Suppressor macrophage treated with lipopolysaccharide for 4 hours (primary cell): ENCODE measurements around the gene TLL2.
"Not testable (repeated sequence)": the region's sequence is repeated elsewhere in the genome, so short reads cannot be mapped to it uniquely, and the experiment has no call there.

Experiments
- DNase-seq: peaks from one replicate; pipeline ENCODE4 v3.0.0-alpha.2; 2020

The TLL2 gene

DNA sequence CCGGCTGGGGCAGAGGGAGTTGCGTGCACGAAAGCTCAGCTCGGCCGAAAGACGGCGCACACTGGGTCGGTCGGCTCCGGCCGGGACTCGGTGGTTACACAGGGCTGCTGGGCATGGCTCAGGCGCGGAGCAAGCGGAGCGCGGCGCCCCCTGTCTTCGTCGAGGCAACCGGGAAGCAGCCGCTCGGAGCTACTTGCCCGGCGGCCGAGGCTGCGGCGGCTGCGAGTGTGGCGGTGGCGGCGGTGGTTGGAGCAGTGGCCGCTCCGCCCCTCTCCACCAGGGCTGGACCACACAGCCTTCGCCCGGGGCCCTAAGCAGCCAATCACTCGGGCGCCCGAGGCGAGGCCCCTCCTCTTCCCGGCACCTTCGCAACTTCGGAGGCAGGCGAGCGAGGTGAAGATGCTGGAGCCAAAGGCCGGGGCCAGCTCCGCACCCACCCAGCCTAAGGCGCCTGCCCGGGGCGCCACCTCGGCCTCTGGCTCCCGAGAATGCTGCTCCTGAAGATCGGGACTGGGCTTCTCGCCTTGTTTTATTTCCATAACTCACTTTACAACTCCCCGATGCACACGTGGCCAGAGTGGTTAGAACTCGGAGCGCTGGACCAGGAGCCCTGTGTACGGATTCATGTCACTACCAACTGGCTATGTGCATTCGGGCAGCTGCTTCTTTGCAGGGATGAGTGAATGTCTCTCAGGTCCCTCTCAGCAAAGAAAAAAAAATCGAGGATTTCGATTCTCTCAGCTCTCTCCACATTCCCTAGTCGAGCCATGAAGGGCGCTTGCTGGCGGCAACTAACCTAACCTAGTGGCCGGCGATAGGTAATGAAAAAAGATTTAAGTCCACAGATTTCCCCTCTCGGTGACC, at the start of gene TLL2:
Gene TLL2, minus strand, starts transcription at position 229 of the 864 bp plus-strand sequence. CDS start 241 bp downstream, outside the sequence.
- DNase-seq = peak; percentile 84

DNA sequence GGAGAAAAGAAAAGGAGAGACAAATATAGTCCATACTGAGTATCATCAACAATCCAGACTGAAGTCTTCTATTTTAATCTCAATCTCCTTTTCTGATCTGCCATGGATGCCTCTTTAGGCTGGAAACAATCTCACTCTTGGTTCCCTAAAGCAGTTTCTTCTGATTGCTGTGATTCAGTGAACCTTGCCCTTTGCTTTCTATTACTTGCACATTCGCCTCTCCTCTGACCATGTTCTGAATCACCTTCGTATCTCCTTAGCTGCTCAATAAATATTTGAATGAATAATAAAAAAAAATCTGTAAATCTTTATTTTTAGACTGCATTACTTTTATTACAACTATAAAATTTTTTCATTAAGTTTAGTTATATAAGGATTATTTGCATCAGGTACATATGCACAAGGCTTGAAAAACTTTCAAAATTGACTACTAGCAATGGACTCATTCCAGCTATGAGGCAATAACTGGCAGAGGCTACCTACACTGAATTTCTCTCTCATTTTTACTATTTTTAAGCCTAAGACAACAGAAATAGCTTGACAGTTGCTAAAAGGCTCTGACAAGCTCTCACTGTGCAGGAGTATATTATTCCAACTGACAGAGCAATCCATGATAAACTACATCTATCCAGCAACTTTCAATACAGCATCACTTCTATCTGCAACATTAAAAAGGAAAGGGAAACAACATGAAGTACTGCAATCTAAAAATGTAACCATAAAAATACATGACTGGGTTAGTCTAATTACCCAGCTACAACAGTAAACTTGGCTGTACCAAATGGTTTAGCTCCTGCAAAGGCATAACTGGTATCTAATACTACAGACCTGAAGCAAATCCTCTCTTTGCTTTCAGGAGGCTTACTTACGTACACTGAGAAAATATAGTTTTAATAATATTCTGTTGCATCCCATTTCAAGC, 47.5 kb upstream of the TLL2 start:
- DNase-seq = no peak

DNA sequence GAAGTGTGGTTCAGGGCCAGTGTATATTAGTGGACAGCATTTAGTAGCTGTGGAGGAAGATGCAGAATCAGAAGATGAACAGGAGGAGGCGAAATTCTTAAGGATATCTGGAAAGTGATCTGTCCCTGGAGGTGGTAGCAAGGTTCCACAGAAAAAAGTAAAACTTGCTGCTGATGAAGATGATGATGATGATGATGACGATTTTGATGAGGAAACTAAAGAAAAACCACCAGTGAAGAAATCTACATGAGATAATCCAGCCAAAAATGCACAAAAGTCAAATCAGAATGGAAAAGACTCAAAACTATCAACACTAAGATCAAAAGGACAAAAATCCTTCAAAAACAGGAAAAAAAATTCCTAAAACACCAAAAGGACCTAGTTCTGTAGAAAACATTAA, 46.8 kb upstream of the TLL2 start:
- no peak for DNase-seq

DNA sequence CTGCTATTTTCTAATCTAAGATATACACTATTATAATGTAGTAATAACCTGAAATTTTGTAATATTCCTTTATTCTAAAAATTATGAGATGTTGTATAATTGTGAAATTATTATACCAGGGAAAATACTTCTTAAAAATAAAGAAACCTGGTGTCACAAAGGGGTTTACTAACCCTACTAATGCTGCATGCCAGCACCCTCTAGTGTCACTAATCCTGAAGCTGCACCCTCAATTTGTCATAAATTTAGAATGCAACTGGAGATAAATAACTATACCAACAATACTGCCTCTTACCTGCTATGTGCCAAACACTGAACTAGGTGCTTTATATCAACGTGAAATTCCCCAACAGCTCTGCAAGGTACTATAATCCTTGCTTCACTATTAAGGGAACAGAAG, 42.3 kb upstream of the TLL2 start:
- DNase-seq = no peak

GRCh38 chr10:96555330-96555729, 41.6 kb upstream of the TLL2 start:
- DNase-seq = no peak

GRCh38 chr10:96548589-96548988, 34.9 kb upstream of the TLL2 start:
- no peak for DNase-seq

GRCh38 chr10:96545558-96545957, 31.8 kb upstream of the TLL2 start:
- not testable (repeated sequence) for DNase-seq

DNA sequence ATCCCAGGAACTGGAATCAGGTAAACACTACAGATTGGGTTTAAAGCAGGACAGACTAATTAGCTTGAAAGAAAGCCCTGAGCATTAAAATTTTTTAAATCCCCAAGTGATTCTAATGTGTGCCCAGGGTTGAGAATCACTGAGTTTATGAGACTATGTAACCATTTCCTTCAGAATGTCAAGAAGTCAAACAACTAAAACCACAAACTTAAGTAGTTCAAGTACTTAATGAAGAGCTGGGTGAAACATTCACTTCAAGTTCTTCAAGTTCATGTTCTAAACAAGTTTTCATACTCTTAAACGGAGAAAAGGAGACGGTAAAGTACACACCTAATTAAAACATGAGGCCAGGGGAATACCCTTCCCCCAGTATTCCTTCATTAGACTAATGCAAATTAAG, 28.2 kb upstream of the TLL2 start:
- no peak for DNase-seq

GRCh38 chr10:96540240-96540639, 26.5 kb upstream of the TLL2 start:
- no peak for DNase-seq

DNA sequence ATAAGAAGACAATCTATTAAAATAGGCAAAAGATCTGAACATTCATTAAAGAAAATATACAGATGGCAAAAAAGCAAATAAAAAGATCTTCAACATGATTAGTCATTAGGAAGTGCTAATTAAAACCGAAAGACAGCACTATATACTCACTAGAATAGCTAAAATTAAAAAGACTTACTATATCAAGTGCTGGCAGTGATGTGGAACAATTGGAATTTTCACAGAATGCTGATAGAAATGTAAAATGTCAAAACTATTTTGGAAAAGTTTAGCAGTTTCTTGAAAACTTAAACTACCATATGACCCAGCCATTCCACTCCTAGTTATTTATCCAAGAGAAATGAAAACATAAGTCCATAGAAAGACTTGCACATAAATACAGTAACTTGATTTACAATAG, 25.0 kb upstream of the TLL2 start:
- DNase-seq = no peak

DNA sequence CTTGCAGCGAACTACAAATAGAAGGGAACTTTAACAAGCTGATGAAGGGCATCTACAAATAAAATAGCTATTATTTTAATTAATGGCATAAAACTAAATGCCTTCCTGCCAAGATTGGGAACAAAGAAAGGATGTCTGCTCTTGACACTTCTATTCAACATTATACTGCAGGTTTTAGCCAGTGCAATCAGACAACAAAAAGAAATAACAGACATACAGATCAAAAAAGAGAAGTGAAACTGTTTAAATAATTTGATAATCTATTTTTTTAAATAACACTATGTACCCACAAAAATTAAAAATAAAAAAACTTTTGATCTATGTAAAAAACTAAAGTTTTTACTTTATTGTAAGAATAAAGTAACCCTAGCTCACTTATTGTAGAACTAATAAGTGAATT, 22.4 kb upstream of the TLL2 start:
- DNase-seq = no peak

DNA sequence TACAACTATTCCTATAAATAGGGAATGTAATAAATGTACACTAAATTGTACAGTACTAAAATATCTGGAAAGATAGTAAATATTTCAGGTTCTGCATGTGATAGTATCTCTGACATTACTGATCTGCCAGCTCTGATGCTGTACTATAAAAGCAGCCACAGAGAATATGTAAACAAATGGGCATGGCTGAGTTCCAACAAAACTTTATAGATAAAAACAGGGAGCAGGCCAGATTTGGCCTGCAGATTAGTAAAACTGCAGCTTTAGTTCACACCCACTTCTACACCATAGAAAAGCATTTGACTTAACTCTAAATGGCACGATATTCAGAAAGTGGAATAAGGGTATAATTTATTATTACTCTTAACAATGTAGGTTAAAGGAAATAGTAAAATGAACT, 18.8 kb upstream of the TLL2 start:
- no peak for DNase-seq

GRCh38 chr10:96529634-96530279, 16.0 kb upstream of the TLL2 start:
- no peak for DNase-seq

GRCh38 chr10:96524741-96525140, 11.0 kb upstream of the TLL2 start:
- DNase-seq = no peak

GRCh38 chr10:96517284-96517683, 3.6 kb upstream of the TLL2 start:
- DNase-seq = no peak

GRCh38 chr10:96516337-96516736, 2.6 kb upstream of the TLL2 start:
- DNase-seq = no peak

DNA sequence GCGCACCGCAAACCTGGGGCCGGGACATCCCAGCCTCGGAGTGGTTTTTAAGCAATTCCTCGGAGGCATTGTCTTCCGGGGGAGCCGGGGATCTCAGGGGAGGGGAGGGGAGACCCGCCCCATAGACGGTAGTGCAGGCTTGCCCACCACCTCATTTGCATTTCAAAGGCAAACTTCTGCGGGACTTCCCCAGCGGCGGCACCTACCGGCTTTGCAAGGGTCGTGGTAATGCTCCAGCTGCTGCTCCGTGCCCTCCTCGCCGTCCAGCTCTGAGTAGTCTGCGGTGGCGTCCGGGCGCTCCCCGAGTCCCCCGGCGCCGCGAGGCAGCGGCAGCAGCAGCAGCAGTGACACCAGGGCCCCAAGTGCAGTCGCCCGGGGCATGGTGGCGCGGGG, 425 bp downstream of the TLL2 start:
- DNase-seq = no peak

- peak; percentile 16 for DNase-seq
Measured at GRCh38 chr10:96512524-96513304, 1.0 kb downstream of the TLL2 start.

DNA sequence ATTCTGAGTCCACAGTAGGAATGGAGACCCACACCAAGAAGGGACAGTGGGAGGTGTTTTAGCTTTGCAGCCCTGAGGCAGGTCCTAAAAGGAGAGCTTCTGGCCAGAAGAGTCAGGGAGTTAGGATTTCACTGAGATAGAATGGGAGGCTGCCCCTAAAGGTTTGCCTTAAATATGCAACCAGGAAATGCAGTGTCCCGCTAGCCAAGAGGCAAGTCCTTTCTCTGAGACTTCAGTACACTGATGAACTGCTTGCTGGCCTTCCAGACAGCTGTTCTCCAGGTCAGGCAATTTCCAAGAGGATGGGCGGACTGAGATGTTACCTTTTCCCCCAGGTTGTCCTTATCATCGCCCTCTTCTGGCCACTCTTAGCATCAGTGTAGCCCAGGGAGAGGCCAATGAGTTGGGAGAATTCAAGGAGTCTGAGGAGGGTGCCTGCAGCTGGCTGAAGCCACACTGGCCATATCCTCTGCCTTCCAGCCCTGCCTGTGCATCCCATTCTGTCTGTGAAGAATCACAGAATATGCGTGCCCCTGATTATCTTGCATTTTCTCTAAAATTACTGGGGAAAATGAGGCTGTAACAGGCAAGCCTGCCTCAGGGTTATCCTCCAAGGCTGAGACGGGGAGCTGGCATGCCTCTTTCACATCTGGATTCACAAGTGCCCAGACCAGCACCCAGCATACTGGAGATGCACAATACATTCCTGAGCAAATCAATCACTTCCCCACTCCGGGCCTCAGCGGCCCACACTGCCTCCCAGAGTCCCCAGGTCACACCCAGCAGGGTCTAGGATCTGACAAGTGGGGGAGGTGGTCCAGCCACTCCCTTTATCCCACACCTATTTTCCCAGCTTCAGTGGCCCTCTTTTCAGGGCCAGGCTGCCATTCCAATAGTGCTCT, 2.4 kb downstream of the TLL2 start:
- DNase-seq = peak; percentile 28

DNA sequence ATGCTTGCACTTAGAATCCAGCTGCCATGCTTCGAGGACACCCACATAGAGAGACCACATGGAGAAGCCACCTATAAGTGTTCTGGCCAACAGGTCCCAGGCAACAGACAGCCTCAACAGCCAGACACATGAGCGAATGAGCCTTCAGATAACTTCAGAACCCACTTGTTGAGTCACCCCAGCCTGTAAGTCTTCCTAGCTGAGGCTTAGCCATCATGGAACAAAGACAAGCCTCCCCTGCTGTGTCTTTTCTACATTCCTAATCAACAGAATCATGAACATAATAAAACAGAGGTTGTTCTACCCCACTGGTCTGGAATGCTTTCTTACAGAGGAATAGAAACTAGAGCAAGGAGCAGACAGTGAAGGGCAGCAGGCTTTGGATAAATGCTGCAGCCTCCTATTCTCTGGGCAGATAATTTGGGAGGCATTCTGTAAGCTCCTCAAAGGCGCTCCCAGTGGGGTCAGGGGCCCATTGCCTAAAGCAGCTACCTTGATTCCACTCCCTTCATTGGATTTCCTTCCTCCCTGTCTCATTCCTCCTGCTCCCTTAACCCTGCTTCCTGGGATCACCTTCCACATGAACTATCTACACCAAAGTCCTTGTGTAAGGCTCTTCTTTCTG, 4.6 kb downstream of the TLL2 start:
- DNase-seq = no peak

GRCh38 chr10:96507044-96507443, 6.7 kb downstream of the TLL2 start:
- no peak for DNase-seq
